ENCODE results near the gene PROC.

The PROC gene

DNA sequence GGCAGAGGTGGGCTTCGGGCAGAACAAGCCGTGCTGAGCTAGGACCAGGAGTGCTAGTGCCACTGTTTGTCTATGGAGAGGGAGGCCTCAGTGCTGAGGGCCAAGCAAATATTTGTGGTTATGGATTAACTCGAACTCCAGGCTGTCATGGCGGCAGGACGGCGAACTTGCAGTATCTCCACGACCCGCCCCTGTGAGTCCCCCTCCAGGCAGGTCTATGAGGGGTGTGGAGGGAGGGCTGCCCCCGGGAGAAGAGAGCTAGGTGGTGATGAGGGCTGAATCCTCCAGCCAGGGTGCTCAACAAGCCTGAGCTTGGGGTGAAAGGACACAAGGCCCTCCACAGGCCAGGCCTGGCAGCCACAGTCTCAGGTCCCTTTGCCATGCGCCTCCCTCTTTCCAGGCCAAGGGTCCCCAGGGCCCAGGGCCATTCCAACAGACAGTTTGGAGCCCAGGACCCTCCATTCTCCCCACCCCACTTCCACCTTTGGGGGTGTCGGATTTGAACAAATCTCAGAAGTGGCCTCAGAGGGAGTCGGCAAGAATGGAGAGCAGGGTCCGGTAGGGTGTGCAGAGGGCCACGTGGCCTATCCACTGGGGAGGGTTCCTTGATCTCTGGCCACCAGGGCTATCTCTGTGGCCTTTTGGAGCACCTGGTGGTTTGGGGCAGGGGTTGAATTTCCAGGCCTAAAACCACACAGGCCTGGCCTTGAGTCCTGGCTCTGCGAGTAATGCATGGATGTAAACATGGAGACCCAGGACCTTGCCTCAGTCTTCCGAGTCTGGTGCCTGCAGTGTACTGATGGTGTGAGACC lies at the start of gene PROC:
Gene PROC (plus strand): TSS at position 128 of the 812 bp plus-strand sequence. CDS start 1,516 bp downstream, outside the sequence.
- DNase-seq (ENCODE audit: low spot score): no peak

DNA sequence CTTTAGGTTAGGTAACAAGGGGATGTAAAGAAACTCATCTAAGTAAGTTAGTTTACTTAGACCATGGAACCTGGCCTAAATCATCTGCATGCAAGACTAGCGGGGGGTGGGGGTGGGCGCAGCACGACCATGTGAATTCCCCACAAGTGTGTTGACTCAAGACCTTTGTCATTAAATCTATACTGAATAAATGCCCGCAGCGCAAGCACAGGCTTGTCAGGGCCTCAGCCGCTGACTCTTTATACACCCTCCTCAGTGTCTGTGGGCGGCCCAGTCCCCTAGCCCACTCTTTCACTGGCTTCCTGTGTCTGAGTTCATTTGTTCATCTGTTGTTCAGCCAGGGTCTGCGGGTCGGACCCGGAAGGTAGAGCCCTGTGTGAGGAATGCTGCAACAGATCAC lies 48.2 kb upstream of the PROC start:
- DNase-seq (ENCODE audit: low spot score): no peak

DNA sequence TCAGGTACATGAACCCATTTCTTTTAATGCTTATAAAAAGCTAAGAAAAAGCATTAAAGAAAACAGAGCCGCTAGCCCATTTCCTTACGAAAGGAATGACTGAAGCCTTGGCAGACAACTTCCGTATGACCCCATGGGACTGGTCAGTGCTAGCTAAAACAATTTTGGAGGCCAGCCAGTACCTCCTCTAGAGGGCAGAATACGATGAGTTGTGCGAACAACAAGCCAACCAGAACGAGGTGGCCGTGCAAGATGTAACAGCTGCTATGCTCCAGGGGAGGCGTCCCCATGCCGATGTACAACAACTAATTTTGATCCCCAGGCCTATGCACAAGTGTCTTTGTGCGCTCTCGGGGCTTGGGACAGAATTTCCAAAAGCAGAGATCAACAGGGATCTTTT lies 47.2 kb upstream of the PROC start:
- DNase-seq (ENCODE audit: low spot score): no peak

DNA sequence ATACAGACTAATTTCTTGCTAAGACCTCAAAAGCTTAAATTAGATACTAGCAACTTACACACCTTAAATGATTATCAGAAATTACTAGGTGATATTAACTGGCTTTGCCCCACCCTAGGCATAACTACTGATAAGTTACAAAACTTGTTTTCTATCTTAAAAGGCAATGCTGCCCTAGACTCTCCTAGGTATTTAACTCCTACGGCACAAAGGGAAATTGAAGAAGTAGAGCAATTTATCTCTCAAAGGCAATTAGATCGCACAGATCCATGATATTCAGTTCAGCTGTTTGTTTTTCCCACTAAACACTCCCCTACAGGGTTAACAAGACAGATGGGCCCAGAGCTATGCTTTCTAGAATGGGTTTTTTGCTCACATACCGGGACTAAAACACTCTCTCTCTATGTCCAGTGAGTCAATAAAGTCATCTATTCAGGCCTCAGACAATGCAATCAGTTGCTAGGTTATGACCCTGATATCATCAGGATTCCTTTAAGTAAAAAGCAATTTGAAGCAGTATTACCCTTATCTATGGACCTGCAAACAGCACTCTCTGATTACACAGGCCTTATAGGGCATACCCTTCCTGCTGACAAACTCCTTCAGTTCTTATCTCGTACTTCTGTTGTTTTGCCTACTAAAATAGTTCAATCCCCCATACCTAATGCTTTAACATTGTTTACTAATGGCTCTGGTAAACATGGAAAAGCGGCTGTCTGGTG lies 44.7 kb upstream of the PROC start:
- DNase-seq (ENCODE audit: low spot score): no peak

DNA sequence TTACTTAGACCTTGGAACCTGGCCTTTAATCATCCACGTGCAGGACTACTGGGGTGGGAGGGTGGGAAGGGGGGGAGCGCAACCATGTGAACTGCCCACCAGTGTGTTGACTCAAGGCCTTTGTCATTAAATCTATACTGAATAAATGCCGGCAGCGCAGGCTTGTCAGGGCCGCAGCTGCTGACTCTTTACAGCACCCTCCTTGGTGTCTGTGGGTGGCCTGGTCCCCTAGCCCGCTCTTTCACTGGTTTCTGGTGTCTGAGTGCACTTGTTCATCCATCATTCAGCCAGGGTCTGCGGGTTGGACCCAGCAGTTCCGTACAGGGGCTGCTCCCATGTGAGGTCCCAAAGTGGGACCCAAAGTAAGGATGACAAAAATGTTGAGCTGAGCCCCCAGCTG lies 42.0 kb upstream of the PROC start:
- DNase-seq (ENCODE audit: low spot score): no peak

DNA sequence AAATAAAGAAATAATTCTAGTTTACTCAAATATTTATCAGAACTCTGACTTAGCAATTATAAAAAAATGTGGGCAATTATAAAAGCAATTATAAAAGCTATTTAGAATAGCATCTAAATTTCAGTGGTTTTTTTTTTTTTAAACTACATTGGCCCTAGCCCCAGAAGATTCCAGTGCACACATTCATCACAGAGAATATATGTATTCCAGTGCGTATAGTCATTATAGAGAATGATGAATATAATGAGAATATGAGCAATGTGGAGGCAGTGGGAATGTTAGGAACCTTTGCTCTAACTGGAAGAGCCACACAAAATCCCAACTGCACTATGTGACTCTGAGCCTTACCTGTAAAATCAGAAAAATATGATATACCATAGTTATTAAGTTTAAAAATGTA lies 41.0 kb upstream of the PROC start:
- no peak for DNase-seq (ENCODE audit: low spot score)

DNA sequence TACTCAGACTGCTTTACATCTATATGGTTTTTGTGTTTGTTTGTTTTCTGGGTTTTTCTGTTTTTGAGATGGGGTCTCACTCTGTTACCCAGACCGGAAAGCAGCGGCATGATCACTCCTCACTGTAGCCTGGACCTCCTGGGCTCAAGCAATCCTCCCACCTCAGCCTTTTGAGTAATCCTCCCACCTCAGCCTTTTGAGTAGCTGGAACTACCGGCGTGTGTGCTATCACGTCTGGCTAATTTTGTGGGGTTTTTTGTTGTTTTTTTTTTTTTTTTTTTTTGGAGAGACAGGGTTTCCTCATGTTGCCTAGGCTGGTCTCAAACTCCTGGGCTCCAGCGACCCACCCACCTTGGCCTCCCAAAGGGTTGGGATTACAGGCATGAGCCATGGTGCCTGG lies 39.5 kb upstream of the PROC start:
- DNase-seq (ENCODE audit: low spot score): no peak

DNA sequence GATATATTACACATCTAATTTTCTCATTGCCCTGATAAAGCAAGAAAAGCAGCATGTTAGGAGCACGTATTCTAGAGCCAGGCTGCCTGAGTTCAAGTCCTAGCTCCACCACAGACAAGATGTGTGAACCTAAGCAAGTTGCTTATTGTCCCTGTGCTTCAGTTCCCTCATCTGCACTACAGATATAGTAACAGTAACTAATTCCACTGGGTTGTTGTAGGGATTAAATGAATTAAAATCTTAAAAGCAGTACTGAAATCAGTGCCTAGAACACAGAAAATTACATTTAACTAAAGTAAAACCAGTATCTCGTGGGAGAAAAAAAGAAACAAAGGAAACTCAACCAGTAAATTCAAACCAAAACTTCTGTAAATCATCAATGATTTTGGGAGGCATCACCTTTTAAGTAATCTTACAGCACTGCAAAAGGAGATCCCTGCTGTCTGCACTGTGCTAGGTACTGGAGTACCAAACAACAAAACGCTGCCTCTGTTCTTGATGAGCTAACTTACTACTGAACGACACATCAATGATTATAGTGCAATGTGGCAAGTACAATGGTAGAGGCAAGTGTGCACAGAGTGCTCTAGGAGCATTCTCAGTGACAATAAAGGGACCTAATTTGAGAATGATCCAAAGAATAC lies 38.4 kb upstream of the PROC start:
- no peak for DNase-seq (ENCODE audit: low spot score)

DNA sequence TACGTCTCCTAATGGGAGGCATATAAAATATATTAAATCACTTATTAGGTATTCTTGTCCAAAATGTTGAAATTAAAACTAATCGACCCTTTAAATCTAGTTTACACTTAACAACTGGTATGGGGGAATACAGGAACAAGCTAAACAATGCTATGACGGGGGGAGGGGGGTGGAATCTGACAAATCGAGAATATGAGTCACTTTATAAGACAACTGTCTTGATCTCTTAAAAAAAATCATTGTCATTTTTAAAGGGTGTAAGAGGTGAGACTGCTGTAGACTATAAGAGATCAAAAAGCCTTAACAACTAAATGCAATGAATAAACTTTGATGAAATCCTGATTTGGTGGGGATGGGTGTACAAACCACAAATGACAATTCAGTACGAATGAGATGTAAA lies 36.5 kb upstream of the PROC start:
- no peak for DNase-seq (ENCODE audit: low spot score)

DNA sequence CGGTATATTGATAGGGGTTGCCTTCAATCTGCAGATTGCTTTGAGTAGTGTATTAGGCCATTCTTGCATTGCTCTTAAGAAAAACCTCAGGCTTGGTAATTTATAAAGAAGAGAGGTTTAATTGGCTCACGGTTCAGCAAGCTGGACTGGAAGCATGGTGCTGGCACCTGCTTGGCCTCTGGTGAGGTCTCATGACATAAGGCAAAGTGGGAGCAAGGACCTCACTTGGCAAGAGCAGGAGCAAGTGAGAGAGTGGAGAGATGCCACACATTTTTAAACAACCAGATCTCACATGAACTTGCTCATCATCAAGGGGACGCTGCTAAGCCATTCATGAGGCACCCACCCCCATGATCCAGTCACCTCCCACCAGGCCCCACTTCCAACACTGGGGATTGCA lies 35.4 kb upstream of the PROC start:
- DNase-seq (ENCODE audit: low spot score): no peak

DNA sequence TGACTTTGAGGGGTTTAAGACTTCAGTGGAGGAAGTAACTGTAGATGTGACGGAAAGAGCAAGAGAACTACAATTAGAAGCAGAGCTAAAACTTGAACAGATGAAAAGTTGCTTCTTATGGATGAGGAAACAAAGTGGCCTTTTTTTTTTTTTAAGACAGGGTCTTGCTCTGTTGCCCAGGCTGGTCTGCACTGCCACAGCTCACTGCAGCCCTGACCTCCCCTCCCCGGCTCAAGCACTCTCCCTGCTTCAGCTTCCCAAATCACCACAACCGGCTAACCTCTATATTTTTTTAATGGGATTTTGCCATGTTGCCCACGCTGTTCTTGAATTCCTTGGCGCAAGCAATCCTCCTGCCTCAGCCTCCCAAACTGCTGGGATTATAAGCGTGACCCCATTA lies 33.7 kb upstream of the PROC start:
- DNase-seq (ENCODE audit: low spot score): no peak

DNA sequence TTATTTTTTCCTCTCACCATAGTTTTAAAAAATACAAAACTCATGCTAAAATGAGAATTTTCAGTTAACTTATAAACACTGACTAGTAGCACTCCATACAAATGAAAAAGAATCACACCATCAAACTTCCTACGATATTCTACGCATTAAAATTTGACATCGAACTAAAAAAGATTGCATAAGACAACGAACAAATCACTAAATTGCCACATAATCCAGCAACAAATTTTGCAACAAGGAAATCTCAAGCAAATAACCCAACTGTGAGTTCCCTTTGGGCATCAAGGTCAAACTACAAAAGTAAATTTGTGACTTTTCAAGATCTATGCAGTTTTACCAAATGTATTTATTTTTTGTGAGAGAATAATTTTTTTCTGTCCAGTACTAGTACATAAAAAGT lies 32.0 kb upstream of the PROC start:
- DNase-seq (ENCODE audit: low spot score): no peak

DNA sequence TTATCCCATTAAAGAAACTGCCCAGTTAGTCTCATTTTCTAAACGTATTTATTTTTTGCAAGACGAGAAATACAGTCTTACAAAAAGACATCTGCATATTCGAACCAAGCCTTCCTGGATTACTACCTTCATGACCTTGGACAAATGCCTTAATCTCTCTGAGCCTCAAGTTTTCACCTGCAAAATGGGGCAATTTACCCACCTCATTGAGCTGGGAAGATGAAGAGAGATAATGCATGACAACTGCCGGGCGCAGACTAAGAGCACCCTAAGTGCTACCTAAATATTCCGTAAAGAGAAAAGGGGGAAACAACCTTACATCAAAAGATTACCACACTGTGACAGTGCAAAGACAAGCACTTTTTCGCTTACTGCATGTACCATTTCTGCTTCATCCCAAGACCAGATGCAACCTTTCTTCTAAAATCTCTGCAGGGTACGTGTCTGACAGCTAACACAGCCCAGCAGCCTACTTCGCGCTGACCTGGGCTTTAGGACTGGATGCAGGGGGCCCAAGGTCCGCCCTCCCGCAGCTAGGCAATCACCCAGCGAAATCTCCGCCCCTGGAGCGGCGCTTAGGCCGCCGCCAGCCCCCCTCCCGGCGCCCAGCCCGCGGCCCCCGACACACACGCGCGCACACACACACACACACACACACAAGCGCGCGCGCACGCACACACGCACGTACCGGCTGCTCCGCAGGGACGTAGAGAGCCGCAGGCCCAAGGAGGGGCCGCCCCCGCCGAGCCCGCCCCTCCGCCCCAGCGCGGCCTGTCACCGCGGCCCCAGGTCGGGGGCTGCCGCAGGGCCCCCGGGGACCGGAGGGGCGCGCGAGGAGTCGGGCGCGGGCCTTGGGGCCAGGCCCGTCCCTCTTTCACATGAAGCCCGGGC lies 31.2 kb upstream of the PROC start:
- DNase-seq (ENCODE audit: low spot score): peak; percentile 81

DNA sequence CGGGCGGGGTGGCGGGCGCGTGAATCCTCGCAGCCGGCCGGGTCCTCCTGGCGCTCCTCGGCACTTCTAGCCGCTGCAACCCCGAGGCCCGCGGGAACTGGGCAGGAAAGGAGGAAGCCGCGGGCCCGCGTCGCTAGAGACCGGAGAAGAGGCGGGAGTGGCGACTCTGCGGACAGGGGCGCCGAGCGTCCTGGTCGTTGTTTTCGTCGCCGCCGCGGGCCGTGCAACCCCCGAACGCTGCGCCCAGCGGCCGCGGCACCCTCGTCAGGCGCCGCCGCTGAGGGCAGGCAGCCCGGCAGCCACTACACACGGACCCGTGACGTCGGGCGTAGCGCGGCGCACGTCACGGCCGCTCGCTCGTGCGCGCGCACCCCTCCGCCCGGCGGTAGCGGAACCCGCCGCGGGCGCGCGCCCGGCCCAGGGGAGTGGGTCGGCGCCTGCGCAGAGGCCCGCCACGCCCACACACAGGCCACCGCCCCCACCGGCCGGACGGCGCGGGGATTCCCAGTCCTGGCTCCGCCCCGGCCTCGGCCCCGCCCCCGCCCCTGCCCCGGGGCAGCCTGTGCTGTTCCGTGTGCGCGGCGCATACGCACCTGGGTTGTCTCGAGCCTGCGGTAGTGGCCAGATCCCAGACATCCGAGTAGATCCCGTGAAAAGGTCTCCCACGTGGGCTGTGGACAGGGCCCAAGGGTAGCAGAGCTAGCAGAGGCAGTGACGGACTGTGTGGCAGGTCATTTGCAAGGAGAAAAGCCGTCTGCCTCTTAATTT lies 30.4 kb upstream of the PROC start, which contains the start of gene MAP3K2:
Gene MAP3K2 (minus strand): TSS at position 321 of the 768 bp plus-strand sequence. CDS start 44,846 bp downstream, outside the sequence.
- peak; percentile 95 for DNase-seq (ENCODE audit: low spot score)

DNA sequence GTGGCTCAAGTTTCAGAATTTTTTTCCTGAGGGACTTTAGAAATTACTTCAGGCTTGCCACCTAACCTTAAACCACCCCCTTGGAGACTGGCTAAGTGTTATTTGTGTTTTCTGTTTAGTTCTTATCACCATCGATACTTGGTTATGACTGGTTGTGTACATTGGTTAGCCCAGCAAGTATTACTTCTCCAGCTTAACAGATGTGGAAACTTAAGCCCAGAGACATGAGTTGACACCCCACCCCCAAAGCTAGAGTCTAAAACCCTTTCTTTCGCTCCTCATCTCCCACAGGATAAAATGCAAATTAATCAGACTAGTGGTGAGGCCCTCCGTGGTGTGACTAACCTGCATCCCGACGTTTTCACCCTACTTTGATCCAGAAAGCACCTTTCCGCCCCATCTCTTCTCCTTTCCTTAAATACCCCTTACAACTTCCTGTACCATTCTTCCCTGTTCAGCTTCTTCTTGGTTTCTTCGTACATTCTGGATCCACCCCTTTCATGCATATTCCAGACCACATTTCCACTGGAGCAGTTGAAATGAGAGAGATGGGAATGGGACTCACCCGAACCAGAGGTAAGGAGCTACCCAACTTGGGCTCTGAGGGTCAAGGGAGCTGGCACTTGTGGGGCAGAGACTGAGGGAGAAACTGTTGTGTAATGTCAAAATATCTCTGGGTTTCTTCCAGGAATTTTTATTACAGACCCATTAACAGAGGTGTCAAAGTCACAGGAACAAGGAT lies 29.6 kb upstream of the PROC start:
- peak; percentile 12 for DNase-seq (ENCODE audit: low spot score)

DNA sequence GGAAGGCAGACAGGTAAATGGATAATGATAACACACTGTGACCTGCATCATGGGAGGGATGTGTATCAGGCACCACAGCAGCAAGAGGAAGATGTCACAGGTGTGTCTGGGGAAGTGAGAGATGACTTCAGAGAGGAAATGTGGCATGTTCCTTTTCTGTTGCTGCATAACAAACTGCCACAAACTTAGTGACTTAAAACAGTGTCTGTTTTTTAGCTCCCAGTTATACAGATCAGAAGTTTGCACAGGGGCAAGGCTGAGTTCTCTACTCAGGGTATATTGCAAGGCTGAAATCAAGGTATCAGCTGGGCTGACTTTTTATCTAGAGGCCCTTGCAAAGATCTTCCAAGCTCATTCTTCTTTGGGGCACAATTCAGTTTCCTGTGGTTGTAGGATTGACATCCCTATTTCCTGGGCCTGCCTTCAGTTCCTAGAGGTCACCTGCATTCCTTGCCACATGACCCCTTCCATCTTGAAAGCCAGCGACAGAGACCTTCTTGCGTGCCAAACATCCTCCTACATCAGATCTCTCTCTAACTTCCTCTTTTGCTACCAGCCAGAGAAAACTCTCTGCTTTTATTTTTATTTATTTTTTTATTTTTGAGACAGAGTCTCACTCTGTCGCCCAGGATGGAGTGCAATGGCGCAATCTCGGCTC lies 28.3 kb upstream of the PROC start:
- DNase-seq (ENCODE audit: low spot score): peak; percentile 53

DNA sequence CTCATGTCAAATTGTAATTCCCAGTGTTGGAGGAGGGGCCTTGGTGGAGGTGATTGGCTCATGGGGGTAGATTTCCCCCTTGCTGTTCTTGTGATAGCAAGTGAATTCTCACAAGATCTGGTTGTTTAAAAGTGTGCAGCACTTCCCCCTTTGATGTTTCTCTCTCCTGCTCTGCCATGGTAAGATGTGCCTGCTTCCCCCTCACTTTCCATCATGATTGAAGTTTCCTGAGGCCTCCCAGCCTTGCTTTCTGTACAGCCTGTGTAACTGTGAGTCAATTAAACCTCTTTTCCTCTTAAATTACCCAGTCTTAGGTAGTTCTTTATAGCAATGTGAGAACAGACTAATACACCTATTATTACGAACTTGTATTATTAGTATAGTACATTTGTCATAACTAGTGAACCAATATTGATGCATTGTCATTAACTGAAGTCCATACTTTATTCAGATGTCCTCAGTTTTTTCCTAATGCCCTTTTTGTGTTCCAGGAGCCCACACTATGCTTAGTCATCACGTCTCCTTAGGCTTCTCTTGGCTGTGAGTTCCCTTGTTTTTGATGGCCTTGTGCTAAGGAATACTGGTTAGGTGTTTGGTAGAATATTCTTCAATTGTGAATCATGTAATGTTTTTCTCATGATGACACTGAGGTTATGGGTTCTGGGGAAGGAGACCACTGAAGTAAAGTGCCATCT lies 25.9 kb upstream of the PROC start:
- no peak for DNase-seq (ENCODE audit: low spot score)

DNA sequence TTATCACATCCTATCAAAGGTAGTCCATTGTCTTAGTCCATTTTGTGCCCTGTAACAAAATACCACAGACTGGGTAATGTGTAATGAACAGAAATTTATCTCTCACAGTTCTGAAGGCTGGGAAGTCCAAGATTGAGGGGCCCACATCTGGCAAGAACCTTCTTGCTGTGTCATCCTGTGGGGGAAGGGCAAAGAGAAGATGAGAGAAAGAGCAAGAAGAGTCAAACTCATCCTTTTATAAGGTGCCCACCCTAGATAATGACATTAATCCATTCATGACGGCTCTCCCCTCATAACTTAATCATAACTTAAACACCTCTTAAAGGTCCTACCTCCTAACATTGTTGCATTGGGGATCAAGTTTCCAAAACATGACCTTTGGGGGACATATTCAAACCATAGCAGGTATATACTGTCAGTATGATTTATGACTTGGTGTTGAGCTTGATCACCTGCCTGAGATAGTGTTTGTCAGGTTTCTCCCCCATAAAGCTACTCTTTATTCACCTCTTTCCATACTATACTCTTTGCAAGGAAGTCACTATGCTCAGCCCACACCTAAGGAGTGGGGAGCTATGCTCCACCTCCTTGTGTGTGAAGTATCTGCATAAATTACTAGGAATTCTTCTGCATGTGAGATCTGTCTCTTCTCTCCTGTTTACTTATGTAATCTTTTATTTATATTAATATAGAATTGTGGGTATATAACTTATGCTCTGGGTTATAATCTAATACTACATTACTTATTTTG lies 25.2 kb upstream of the PROC start:
- DNase-seq (ENCODE audit: low spot score): no peak
